ENCODE data around the gene TMTC1.

GRCh38 chr12:29639893-29640495 lies 143.7 kb downstream of the TMTC1 start:
- TF ChIP-seq CTCF (IDR thresholded peaks at IDR 0.05; ENCODE audit: low read length): no peak
- TF ChIP-seq EZH2 (IDR thresholded peaks at IDR 0.05; ENCODE audit: borderline replicate concordance, low read length): no peak

Data from OCI-LY1 (cell line).